GM23338 (cell line): ENCODE measurements around the gene TMEM234.

Source experiments
- CREB1 ChIP-seq: fragments of 250-450 bp; sonication (Bioruptor Pico); IDR thresholded peaks from 2 replicates; pipeline ENCODE4 v1.5.0; 2020; ENCODE audit warnings: low read depth, mild to moderate bottlenecking, moderate library complexity
- CTCF ChIP-seq, 2 experiments: fragments of 200-600 bp in 1 of 2; sonication (generic) in 1 of 2; conservative IDR thresholded peaks; 2 replicates each; pipeline versions ENCODE4 v1.5.1 to v1.6.1; 2016 to 2017; ENCODE audit warnings: antibody characterized with exemption in 2 of 2, low read depth in 2 of 2, mild to moderate bottlenecking in 2 of 2, moderate library complexity in 1 of 2
- EZH2 ChIP-seq: fragments of 200-600 bp; sonication (generic); IDR thresholded peaks from one replicate; pipeline ENCODE4 v1.8.0; 2017; ENCODE audit warnings: antibody characterized with exemption, mild to moderate bottlenecking, low read depth; ENCODE audit not compliant: unreplicated experiment
- EZH2phosphoT487 ChIP-seq: fragments of 200-600 bp; sonication (generic); IDR thresholded peaks from one replicate; pipeline ENCODE4 v1.8.1; 2018; ENCODE audit warnings: antibody characterized with exemption; ENCODE audit not compliant: unreplicated experiment
- JUNB ChIP-seq: IDR thresholded peaks from one replicate; pipeline ENCODE4 v1.6.1; 2016; ENCODE audit warnings: antibody characterized with exemption; ENCODE audit not compliant: unreplicated experiment
- NANOG ChIP-seq: IDR thresholded peaks from 2 replicates; pipeline ENCODE4 v1.6.1; 2016; ENCODE audit warnings: antibody characterized with exemption, borderline replicate concordance
- POLR2AphosphoS5 ChIP-seq: IDR thresholded peaks from 2 replicates; pipeline ENCODE4 v1.6.1; 2016; ENCODE audit warnings: antibody characterized with exemption, low read depth
- REST ChIP-seq: IDR thresholded peaks from one replicate; pipeline ENCODE4 v1.6.1; 2018; ENCODE audit warnings: antibody characterized with exemption; ENCODE audit not compliant: unreplicated experiment
- STAT1 ChIP-seq: IDR thresholded peaks from one replicate; pipeline ENCODE4 v1.6.1; 2016; ENCODE audit warnings: antibody characterized with exemption; ENCODE audit not compliant: unreplicated experiment
- ZNF114 ChIP-seq: fragments of 250-450 bp; sonication (Bioruptor Pico); IDR thresholded peaks from 2 replicates; pipeline ENCODE4 v1.5.0; 2020; ENCODE audit warnings: mild to moderate bottlenecking, moderate library complexity
- ZNF462 ChIP-seq: fragments of 250-450 bp; sonication (Bioruptor Pico); IDR thresholded peaks from 2 replicates; pipeline ENCODE4 v1.5.0; 2020; ENCODE audit warnings: mild to moderate bottlenecking, moderate library complexity
- TF ChIP-seq, protein P1 (sequence below): IDR thresholded peaks from 2 replicates; pipeline ENCODE4 v1.6.1; 2016; ENCODE audit warnings: antibody characterized with exemption

GRCh38 chr1:32249831-32250525 is 27.8 kb upstream of the TMEM234 start:
- TF ChIP-seq CTCF (conservative IDR thresholded peaks at IDR 0.05; ENCODE audit: low read depth in 2 of 2) (no peak), REST (no peak), EZH2 (no peak), EZH2phosphoT487 (no peak), POLR2AphosphoS5 (no peak), NANOG (no peak), CREB1 (CRISPR knock-in tag) (no peak), JUNB (no peak), ZNF114 (CRISPR knock-in tag) (no peak), ZNF462 (CRISPR knock-in tag) (no peak), STAT1 (no peak)
- TF ChIP-seq, protein P1, sequence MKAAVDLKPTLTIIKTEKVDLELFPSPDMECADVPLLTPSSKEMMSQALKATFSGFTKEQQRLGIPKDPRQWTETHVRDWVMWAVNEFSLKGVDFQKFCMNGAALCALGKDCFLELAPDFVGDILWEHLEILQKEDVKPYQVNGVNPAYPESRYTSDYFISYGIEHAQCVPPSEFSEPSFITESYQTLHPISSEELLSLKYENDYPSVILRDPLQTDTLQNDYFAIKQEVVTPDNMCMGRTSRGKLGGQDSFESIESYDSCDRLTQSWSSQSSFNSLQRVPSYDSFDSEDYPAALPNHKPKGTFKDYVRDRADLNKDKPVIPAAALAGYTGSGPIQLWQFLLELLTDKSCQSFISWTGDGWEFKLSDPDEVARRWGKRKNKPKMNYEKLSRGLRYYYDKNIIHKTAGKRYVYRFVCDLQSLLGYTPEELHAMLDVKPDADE, result no peak
